Astrocyte of the cerebellum (primary cell): ENCODE data around the gene PAX9.

Experiments used
- DNase-seq: peaks from one replicate; pipeline ENCODE4 v3.0.0-alpha.2; 2011; ENCODE audit warnings: low read depth
- H3K4me3 ChIP-seq: 2 replicates; pipeline ENCODE4 v1.5.1; 2011; ENCODE audit warnings: mild to moderate bottlenecking, low read depth, low read length, moderate library complexity
- in situ Hi-C: cut with HindIII; loops from 2 replicates; pipeline ENCODE4 v1.10.0; 2017; ENCODE audit warnings: low sequenced_read_pairs
- TF ChIP-seq, protein P1 (sequence below): IDR thresholded peaks from 2 replicates; pipeline ENCODE4 v1.5.1; 2012; ENCODE audit warnings: low read length, low read depth, moderate library complexity, mild to moderate bottlenecking; ENCODE audit errors: missing control alignments

PAX9 gene

DNA sequence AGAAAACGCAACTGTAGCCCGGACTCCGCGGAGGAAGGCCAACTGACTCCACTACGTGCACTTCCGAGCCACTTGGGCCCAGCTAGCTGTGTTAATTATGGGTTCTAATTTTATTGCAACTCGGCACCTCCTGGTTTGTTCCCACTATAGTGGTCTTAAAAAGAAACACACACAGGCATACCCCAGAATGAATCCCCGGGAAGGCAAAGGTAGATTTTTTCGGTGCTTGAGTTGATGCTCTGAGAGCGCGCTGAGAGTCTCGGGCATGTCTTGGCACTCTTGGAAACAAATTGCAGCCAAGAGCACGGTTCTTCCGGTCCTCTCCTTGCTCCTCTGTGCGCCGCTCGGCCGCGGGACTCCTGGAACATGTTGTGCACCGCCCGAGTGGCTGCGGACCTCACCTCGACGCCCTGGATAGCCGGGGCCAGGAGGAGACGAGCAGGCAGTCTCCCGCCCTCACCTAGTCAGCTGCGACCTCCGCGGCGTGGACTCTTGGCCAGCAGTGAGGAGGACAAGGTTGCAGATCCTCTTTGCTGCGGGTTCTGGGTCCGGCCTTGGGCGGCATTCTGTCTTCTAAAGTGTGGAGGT lies 6.8 kb upstream of the PAX9 start:
- H3K4me3 ChIP-seq, result no peak overlapping the region
- TF ChIP-seq, protein P1, sequence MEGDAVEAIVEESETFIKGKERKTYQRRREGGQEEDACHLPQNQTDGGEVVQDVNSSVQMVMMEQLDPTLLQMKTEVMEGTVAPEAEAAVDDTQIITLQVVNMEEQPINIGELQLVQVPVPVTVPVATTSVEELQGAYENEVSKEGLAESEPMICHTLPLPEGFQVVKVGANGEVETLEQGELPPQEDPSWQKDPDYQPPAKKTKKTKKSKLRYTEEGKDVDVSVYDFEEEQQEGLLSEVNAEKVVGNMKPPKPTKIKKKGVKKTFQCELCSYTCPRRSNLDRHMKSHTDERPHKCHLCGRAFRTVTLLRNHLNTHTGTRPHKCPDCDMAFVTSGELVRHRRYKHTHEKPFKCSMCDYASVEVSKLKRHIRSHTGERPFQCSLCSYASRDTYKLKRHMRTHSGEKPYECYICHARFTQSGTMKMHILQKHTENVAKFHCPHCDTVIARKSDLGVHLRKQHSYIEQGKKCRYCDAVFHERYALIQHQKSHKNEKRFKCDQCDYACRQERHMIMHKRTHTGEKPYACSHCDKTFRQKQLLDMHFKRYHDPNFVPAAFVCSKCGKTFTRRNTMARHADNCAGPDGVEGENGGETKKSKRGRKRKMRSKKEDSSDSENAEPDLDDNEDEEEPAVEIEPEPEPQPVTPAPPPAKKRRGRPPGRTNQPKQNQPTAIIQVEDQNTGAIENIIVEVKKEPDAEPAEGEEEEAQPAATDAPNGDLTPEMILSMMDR, result no peak
- in situ Hi-C loops, result no loop called here
- no peak for DNase-seq

DNA sequence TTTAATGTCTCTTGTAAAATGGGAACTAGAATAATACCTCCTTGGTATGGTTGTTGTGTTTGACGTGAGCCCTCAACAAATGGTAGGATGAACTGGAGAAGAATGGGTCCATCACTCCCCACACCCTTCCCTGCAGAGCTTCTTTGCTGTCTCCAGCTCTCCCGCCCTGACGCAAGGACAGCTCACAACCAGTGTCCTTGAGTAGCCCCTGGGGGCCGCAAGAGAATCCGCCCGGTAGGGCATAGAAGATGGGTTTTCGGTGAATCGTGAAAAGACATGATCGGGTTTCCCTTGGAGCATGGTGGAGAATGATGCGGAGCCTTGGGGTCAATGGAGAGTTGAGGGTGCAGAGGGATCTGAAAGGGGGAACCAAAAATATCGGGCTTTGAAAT lies 6.1 kb upstream of the PAX9 start:
- no peak for DNase-seq
- in situ Hi-C loops, result no loop called here
- TF ChIP-seq, protein P1, result no peak
- no peak overlapping the region for H3K4me3 ChIP-seq

DNA sequence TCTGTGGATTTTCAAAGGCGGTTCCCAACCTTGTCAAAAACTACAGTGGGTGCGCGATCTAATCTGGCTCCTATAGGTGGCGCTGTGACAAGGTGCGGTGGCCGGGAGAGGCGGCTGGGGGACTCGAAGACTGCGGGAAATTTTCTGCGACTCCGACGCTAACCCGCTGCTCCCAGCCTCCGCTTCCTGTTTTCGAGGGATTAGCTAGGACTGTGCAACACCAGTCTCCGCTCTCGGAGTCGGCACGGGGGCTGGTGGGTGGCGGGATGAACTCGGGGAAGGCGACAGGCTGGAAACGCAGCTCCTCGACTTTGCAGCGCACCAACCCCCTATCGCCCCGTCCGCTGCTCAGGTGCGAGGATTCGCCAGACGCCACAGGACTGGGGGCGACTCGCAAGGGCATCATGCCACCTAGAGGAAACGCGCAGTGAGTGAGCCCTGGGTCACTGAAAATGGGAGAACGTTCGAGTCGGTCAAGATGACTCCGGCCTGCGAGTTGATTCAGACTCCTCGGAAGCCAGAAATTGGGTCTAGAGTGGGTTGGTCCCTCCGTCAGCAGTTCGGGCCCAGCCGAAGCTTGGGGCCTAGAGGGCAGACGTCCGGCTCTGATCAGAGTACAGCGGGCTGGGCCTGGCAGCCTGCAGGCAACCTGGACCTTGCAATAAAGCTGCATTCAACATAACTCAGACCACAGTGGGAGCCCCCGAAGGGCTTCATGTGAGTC lies 5.5 kb upstream of the PAX9 start:
- no peak overlapping the region for H3K4me3 ChIP-seq

DNA sequence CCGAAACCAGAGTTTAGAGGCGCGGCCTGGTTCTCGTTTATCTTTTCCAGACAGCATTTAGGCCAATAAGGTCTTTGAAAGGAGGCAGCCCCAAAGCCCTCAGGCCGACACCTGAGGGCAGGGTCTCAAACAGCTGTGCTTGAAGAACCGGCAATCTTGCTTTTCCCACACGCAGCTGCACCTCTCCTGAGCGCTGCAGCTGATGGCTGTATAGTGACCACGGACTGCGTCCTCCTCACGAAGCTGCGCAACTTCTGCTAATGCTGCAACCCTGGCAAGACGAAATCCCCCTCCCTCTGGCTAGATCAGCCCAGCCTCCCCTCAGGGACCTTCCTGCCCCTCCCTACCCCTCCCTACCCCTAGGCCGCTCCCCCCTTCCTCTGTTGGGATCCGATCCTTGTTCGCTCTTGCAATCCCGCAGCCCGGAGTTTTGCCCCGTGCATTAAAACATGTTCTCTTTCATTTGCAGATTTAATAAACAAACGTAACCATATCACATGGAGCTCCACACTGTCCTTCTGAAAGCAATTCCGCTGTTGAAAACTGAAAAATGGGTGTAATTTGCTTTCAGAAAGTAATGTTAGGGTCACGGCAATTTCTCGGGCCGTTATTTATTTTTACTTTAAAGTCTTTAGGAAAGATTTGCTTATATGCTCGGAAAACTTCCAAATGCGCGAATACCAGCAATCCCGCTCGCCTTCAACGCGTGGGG lies 4.8 kb upstream of the PAX9 start:
- DNase-seq, result no peak
- TF ChIP-seq, protein P1, result no peak
- in situ Hi-C loops, result no loop called here
- no peak overlapping the region for H3K4me3 ChIP-seq

More for the DNA sequence above, 5.5 kb upstream of the PAX9 start:
- TF ChIP-seq, protein P1, result peak; percentile 47
- in situ Hi-C loops, result no loop called here
- DNase-seq, result no peak

DNA sequence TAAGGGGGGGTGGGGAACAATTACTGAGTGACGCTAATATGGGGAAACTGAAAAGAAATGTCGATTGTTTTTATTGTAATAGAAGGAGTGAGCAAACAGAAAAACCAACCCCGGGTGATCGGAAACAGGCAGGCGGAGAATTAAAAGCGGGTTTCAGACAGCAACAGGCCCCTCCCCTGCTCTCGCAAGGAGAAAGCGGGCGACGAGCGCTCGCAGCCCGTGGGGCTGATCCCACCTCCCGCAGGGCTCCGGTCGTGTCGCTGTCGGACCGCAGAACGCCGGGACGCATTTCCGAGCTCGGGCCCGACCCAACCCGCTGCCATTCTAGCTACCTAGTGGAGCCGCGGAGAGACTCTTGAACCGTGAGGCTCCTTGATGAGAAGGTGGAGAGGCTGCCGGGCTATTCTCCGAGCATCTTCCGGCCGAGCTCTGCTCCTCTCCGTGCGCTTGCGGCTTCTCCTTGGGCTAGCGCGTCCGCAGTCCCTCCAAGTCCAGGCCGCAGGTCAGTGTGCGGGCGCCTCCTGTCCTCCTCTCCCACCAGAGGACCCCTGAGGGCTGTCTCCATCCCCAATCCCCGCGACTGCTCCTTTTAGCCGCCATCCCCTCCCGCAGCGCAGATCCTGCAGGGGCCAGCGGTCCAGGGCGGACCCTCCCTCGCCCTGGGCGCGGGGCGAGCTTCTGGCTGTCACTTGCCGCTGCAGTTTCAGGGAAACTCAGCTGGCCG lies 4.1 kb upstream of the PAX9 start:
- DNase-seq, result no peak
- H3K4me3 ChIP-seq, result peak overlapping the region; percentile 13
- in situ Hi-C loops, result no loop called here
- TF ChIP-seq, protein P1, result no peak
